ENCODE measurements around the gene NPEPL1. TPM values are rescaled to one million over a fixed set of nuclear protein-coding genes. Genes with fewer than 3 reads are reported as not detected.
"Not testable (repeated sequence)": the region's sequence is repeated elsewhere in the genome, so short reads cannot be mapped to it uniquely, and the experiment has no call there.

NPEPL1 gene
- total RNA-seq, 2 experiments from 2014 or later, result 28.7 to 30.7 TPM

DNA sequence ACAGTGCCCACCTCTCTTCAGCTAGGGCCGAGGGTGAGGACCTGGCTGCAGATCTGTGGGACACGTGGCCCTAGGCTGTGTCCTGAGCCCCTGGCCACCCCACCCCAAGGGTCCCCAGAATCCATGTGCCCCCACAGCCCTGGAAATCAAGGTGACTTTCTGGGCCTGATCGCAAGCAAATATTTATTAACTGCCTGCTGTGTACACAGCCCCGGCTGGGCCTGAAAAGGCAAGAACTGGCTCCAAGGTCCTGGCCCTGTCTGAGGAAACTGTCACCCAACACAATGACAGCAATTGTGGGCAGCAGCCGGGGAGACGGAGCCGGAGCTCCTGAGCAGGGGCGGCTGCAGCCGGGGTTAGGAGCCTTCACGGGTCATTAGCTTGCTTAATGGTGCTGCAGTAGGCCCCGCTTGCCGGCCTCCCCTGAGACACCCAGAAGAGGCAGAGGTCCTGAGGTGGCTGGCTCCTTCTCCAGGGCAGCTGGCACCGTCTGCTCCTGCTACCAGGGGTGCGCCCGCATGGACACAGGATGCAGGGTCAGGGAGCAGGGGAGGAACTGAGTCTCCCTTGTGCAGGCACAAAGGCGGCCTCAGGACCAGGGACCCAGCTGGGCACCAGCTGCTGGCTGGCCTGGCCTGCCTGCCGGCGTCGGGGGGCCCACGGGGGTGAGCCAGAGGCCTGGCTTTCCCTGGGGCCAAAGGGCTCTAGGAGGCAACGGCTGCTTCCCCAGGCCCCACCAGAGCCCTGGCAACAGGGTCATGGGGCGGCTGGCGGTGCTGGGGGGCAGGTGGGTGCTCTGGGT lies 24.1 kb downstream of the NPEPL1 start:
- H3K27me3 Mint-ChIP-seq, result peaks cover 4% of the 10 kb centered on the region
- DNase-seq, result peak; percentile 3
- POLR2A ChIA-PET, result no interaction called here
- H3K9me3 Mint-ChIP-seq, result no peaks in the 10 kb centered on the region
- no peak overlapping the region for H3K27ac Mint-ChIP-seq
- H3K4me1 Mint-ChIP-seq, result no peaks in the 10 kb centered on the region
- no peak overlapping the region for H3K4me3 Mint-ChIP-seq
- CTCF ChIA-PET, result no interaction called here
- no peaks in the 10 kb centered on the region for H3K36me3 Mint-ChIP-seq (ENCODE audit: low read depth)

DNA sequence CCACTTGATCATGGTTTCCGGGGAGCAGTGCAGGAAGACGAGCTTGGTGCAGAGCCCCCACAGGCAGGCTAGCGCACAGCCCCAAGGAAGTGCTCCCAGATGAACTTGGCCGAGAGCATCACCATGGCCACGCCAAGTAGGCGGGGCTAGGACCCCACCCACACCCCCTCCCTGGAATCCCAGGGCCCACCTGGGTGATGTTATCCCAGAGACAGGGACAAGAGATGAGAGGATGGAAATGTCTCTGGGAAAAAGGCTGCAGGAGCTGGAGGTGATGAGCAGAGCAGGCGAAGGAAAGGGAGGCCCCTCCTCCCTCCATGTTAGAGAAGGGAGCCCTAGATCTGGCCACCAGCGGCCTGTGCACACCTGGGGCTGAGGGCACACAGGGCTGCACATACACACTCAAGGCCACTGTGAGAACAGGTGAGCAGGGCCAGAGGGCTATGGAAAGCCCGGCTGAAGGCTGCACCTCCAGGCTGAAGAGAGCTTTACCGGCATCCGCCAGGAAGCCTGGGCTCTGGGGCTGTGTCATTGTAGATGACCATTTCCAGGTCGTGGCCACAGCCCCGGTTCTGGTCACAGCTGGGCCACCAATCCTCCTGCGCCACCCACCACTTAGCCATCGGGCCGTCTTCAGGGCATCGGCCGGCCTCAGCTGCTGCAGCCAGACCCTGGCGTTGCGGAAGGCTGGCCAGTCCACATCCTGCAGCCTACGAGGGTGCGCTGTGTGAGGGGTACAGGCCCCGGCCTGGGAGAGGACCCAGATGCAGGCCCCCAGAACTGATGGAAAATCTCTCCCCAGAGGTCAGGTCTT lies 24.9 kb downstream of the NPEPL1 start:
- ChIA-PET POLR2A (no interaction called here), CTCF (no interaction called here)
- Mint-ChIP-seq H3K36me3 (ENCODE audit: low read depth) (no peaks in the 10 kb centered on the region), H3K27ac (no peak overlapping the region), H3K27me3 (peaks cover 8% of the 10 kb centered on the region), H3K9me3 (no peaks in the 10 kb centered on the region), H3K4me1 (no peaks in the 10 kb centered on the region), H3K4me3 (no peak overlapping the region)
- peak; percentile 3 for DNase-seq

DNA sequence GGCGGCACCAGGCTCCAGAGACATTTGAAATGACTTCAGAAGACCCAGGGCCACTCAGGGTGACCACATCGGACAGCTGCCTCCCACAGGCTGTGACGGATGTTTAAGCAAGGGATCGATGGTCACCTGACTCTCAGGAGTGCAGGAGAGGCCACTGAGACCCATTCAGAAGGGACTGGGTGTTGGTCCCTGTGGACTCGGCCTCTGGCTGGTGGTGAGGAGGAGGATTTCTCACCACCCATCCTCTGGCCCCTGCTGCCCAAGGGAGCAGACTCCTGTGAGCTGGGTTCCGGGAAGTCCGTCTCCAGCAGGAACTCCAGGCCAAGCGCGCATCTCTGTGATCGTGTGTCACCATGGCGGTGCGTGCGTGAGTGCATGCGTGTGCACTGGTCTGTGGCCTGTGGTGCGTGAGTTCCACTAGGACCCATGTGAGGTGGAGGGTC lies 25.5 kb downstream of the NPEPL1 start:
- no peaks in the 10 kb centered on the region for H3K36me3 Mint-ChIP-seq (ENCODE audit: low read depth)
- CTCF ChIA-PET, result no interaction called here
- H3K9me3 Mint-ChIP-seq, result no peaks in the 10 kb centered on the region
- H3K4me1 Mint-ChIP-seq, result no peaks in the 10 kb centered on the region
- peak; percentile 4 for DNase-seq
- no peak overlapping the region for H3K4me3 Mint-ChIP-seq
- POLR2A ChIA-PET, result no interaction called here
- no peak overlapping the region for H3K27ac Mint-ChIP-seq
- H3K27me3 Mint-ChIP-seq, result peaks cover 14% of the 10 kb centered on the region

DNA sequence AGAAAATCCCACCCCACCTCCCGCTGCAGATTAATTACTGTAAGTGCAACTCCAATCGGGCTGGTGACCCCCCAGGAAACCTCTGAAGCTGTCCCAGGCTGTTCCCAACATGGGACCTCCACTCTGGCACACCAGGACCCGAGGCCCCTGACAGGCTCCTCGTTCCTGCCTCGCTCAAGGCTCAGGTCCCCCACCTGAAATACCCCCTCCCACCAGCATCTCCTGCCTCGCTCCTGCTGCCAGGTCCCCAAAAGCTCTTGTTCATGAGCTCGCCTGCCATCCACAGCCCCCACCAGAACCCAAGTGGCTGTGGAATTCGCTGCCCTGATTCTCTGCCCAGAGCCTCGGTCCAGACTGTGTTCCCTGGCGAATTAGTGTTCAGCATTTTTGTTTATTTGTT lies 26.1 kb downstream of the NPEPL1 start:
- CTCF ChIA-PET, result interaction anchor here (0.7 kb wide), 1 partner anchor 12 kb away, joined by 3 read pairs; no protein-coding TSS in a partner anchor
- Mint-ChIP-seq H3K9me3 (no peaks in the 10 kb centered on the region), H3K27ac (no peak overlapping the region), H3K27me3 (peaks cover 20% of the 10 kb centered on the region), H3K36me3 (ENCODE audit: low read depth) (no peaks in the 10 kb centered on the region), H3K4me3 (no peak overlapping the region), H3K4me1 (no peaks in the 10 kb centered on the region)
- peak; percentile 3 for DNase-seq
- POLR2A ChIA-PET, result no interaction called here

DNA sequence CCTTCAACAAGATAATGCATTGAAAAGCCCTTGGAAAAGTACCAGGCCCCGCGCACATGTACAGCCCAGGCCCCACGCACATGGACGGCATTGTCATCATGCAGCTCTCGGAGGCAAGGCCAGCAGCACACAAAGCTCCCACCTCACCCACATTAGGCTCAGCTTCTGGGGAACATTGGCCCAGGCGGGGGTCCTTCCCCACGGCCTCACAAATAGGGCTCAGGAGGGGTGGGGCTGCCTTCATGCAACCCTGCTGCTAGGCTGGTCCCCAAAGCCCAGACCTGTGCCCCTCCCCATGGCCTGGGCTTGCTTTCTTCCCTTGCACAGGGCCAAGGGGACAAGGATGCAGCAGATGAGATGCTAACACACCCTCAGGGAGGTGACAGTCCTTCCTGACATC lies 26.7 kb downstream of the NPEPL1 start:
- no peaks in the 10 kb centered on the region for H3K36me3 Mint-ChIP-seq (ENCODE audit: low read depth)
- peaks cover 25% of the 10 kb centered on the region for H3K27me3 Mint-ChIP-seq
- no peak overlapping the region for H3K4me3 Mint-ChIP-seq
- POLR2A ChIA-PET, result no interaction called here
- no peaks in the 10 kb centered on the region for H3K9me3 Mint-ChIP-seq
- CTCF ChIA-PET, result interaction anchor here (0.7 kb wide), 1 partner anchor 13 kb away, joined by 3 read pairs; no protein-coding TSS in a partner anchor
- peak; percentile 5 for DNase-seq
- no peak overlapping the region for H3K27ac Mint-ChIP-seq
- no peaks in the 10 kb centered on the region for H3K4me1 Mint-ChIP-seq

DNA sequence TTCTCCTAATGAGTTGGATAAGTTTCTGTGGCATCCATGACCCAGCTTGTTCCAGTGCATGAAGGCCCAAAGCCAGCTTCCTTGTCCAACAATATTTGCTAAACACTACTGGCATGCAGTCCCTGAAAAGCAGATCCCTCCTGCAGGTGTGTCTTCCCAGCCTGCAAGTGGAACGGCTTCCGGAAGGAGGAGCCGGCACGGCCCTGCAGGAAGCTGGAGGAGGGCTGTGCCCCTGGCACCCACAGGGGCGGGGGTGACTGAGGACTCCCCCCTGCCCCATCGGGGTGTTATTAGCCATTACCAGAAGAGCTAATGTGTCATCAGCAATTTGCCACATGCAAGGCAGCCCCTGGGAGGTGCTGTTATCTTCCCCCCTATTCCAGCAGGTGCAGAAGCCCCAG lies 27.4 kb downstream of the NPEPL1 start:
- peaks cover 32% of the 10 kb centered on the region for H3K27me3 Mint-ChIP-seq
- no peak overlapping the region for H3K4me3 Mint-ChIP-seq
- ChIA-PET POLR2A (no interaction called here), CTCF (no interaction called here)
- H3K4me1 Mint-ChIP-seq, result no peaks in the 10 kb centered on the region
- no peak for DNase-seq
- H3K36me3 Mint-ChIP-seq (ENCODE audit: low read depth), result no peaks in the 10 kb centered on the region
- H3K9me3 Mint-ChIP-seq, result peaks cover 3% of the 10 kb centered on the region
- no peak overlapping the region for H3K27ac Mint-ChIP-seq

DNA sequence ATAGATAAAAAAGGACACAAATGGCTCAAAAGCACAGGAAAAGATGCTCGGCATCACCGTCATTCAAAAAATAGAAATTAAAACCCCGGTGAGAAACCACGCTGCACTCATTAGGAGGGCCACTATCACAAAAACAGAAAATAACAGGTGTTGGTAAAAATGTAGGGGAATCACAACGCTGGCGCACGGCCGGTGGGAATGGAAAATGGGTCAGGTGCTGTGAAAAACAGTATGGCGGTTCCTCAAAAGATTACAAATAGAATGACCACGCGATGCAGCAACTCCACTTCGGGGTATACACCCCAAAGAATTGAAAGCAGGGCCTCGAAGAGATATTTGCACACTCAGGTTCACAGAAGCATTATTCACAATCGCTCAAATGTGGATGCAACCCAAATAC lies 28.3 kb downstream of the NPEPL1 start:
- CTCF ChIA-PET, result no interaction called here
- Mint-ChIP-seq H3K36me3 (ENCODE audit: low read depth) (no peaks in the 10 kb centered on the region), H3K27ac (no peak overlapping the region), H3K9me3 (peaks cover 3% of the 10 kb centered on the region), H3K4me1 (no peaks in the 10 kb centered on the region), H3K4me3 (no peak overlapping the region), H3K27me3 (peaks cover 32% of the 10 kb centered on the region)
- POLR2A ChIA-PET, result no interaction called here
- DNase-seq, result no peak

DNA sequence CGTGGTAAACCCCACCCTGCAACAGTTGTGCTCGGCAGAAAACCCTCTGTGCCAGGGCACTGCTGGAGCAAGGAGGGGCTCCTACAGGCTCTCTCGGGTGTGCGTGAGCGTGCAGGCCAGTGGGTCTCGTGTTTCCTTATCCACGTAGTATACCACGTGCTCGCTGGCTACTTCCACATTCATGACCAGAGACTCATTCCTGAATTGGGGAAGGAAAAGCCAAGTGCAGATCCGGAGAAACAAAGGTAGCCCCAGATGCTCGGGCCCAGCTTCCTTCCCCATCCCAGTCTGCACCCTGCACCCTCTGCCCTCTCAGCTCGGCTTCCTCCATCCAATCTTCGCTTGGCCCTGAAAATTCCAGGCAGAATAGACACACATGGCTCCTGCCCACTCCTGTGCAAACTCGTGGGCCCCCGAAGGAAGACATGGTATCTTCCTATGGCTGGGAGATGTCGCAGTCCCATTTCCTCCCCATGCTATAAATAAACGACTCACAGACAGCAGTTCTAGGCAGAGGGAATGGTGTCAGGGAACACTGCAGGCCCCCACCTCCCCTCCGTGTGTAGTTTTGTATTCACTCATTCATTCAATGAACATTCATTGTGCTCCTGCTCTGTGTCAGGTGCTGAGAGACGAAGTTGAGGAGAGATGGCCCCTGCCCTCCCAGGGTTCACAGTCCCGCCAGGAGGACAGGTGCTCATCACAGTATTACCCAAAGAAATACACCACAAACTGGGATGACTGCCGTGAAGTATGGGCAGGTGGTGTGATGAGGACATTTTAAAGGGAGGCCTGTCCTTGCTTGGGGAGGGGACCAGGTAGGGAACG lies 29.6 kb downstream of the NPEPL1 start:
- ChIA-PET POLR2A (no interaction called here), CTCF (no interaction called here)
- H3K9me3 Mint-ChIP-seq, result peaks cover 5% of the 10 kb centered on the region
- H3K4me3 Mint-ChIP-seq, result no peak overlapping the region
- no peaks in the 10 kb centered on the region for H3K4me1 Mint-ChIP-seq
- no peaks in the 10 kb centered on the region for H3K36me3 Mint-ChIP-seq (ENCODE audit: low read depth)
- DNase-seq, result no peak
- H3K27ac Mint-ChIP-seq, result no peak overlapping the region
- peaks cover 43% of the 10 kb centered on the region for H3K27me3 Mint-ChIP-seq

DNA sequence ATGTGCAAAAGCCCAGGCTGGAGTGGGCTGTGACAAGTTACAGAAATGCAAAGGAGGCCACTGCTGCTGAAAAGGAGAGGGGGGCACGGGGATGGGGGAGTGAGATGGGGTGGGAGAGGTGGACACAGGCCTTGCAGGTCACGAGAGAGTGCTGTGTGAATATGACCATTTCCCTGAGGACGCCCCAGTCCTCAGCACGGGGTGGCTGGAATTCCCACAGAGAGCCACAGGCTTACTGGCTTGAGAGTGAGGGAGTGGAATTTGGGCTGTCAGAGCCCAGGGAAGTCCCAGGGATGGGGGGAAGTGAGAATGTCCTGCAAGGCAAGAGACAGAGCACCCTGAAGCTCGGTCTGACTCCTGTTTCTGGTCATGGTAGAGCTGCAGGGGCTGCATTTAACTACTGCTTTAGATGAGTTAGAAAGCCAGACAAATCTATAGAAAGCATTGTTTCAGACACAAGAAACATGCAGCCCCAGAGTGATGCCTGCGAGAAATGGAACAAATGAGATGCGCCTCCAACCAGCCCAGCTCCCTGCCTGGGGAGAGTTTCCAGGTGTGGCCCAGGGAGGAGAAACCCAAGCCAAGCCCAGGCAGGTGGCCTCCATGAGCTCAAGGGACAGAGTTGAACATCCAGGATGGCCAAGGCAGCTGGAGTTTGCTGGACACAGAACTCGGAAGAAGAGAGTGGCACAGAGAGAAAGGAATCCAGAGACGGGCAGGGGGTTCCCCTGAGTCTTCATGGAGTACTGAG lies 30.5 kb downstream of the NPEPL1 start:
- CTCF ChIA-PET, result no interaction called here
- peaks cover 10% of the 10 kb centered on the region for H3K9me3 Mint-ChIP-seq
- no peaks in the 10 kb centered on the region for H3K36me3 Mint-ChIP-seq (ENCODE audit: low read depth)
- H3K4me1 Mint-ChIP-seq, result no peaks in the 10 kb centered on the region
- POLR2A ChIA-PET, result no interaction called here
- H3K27me3 Mint-ChIP-seq, result peaks cover 50% of the 10 kb centered on the region
- peak; percentile 4 for DNase-seq
- no peak overlapping the region for H3K4me3 Mint-ChIP-seq
- H3K27ac Mint-ChIP-seq, result no peak overlapping the region

DNA sequence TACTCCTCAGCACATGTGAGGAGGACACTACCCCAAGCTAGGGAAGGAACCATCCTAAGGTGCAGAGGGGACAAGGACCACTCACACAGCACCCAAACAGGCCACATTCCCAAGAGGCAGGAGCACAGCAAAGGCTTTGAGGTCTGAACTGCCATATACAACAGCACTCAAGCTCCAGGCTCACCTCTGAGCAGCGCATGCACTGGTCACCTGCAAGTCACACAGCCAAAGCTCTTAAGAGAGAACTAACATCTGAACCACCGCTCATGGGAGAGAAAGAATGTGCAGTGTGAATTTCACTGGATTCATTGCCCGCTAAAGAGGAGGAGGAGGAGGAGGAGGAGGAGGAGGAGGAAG lies 31.0 kb downstream of the NPEPL1 start:
- ChIA-PET POLR2A (no interaction called here), CTCF (no interaction called here)
- Mint-ChIP-seq H3K27me3 (peaks cover 51% of the 10 kb centered on the region), H3K4me3 (no peak overlapping the region), H3K36me3 (ENCODE audit: low read depth) (no peaks in the 10 kb centered on the region), H3K9me3 (peaks cover 10% of the 10 kb centered on the region), H3K27ac (no peak overlapping the region), H3K4me1 (no peaks in the 10 kb centered on the region)
- no peak for DNase-seq

DNA sequence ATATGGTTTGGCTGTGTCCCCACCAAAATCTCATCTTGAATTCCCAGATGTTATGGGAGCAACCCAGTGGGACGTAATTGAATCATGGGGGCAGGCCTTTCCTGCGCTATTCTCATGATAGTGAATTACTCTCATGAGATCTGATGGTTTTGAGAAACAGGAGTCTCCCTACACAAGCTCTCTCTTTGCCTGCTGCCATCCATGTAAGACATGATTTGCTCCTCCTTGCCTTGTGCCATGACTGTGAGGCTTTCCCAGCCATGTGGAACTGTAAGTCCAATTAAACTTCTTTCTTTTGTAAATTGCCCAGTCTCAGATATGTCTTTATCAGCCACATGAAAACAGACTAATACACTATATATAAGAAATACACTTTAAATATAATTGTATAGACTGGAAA lies 33.6 kb downstream of the NPEPL1 start:
- H3K4me1 Mint-ChIP-seq; H3K9me3 Mint-ChIP-seq; H3K36me3 Mint-ChIP-seq (ENCODE audit: low read depth); H3K4me3 Mint-ChIP-seq; H3K27ac Mint-ChIP-seq; POLR2A ChIA-PET; CTCF ChIA-PET: not testable (repeated sequence)
- peak; percentile 3 for DNase-seq
- peaks cover 58% of the 10 kb centered on the region for H3K27me3 Mint-ChIP-seq

DNA sequence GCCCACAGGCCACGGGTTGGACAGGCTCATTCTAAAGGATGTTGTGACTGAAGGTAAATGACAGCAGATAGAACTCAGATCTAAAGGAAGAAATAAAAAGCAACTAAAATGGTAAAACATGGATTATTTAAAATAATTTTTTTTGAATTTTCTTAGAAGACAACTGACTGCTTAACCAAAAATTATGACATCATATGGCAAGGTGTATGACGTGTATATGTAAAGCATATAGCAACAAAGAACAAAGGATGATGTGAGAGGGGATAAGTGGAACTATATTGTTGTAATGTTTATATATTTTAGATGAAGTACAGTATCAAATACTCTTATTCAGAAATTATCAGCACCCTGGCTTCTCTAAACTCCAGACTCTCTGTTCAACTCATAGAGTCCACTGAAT lies 38.6 kb downstream of the NPEPL1 start:
- DNase-seq, result no peak
- Mint-ChIP-seq H3K9me3 (peaks cover 7% of the 10 kb centered on the region), H3K4me1 (no peaks in the 10 kb centered on the region), H3K4me3 (no peak overlapping the region), H3K27me3 (peaks cover 55% of the 10 kb centered on the region), H3K27ac (no peak overlapping the region), H3K36me3 (ENCODE audit: low read depth) (no peaks in the 10 kb centered on the region)
- POLR2A ChIA-PET, result no interaction called here
- CTCF ChIA-PET, result no interaction called here
